ENCODE results near the gene ECEL1. TPM values are rescaled to one million over a fixed set of nuclear protein-coding genes. Genes with fewer than 3 reads are reported as not detected.

Gene ECEL1
- total and polyA plus RNA-seq, 2 donors (not counting 1 experiment from before 2014, with no cell fraction given), result 0.47 TPM; not detected in 1

- ATAC-seq (ENCODE audit: low read depth) (no peak), DNase-seq (no peak)
- peaks cover 0 to 4% (median 0%) of the 10 kb centered on the region in 3 donors for H3K9me3 ChIP-seq (ENCODE audit: control extremely low read depth in 1 of 3, control insufficient read depth in 2 of 3, insufficient read depth in 1 of 3, low read length in 2 of 3)
- CTCF ChIA-PET, result no interaction called here
- intact Hi-C loops (cut with micrococcal nuclease), result no loop called here
- H3K27ac Mint-ChIP-seq, result no peak overlapping the region
- H3K4me2 ChIP-seq (replicated peaks; ENCODE audit: low read depth, low read length, poor library complexity, severe bottlenecking), result no peak overlapping the region
- peaks cover 7% of the 10 kb centered on the region in 2 donors for H3K4me1 ChIP-seq (ENCODE audit: control insufficient read depth in 2 of 2, insufficient read depth in 2 of 2, low read length in 2 of 2)
- H4K20me1 ChIP-seq (ENCODE audit: control insufficient read depth, insufficient read depth, low read length, poor library complexity, severe bottlenecking), result no peaks in the 10 kb centered on the region
- no peaks in the 10 kb centered on the region for H3K79me2 ChIP-seq (ENCODE audit: control insufficient read depth, insufficient read depth, low read length)
- H3K9ac ChIP-seq (ENCODE audit: low read length), result no peak overlapping the region
- 60% methylated on average over 9 of the region's 11 CpGs for WGBS (ENCODE audit: insufficient coverage)
- H3K4me3 Mint-ChIP-seq, result no peak overlapping the region
- H3K36me3 ChIP-seq (replicated peaks in 1 of 2; ENCODE audit: control extremely low read depth in 1 of 2, control insufficient read depth in 1 of 2, extremely low read depth in 1 of 2, insufficient read depth in 2 of 2, low read length in 1 of 2), result no peaks in the 10 kb centered on the region
- H3K4me3 ChIP-seq (ENCODE audit: control extremely low read depth in 1 of 5, extremely low read depth in 1 of 5, insufficient read depth in 1 of 5, low read depth in 2 of 5, low read length in 4 of 5), result no peak overlapping the region
- POLR2A ChIA-PET, result no interaction called here
- no peak overlapping the region for H2AFZ ChIP-seq (ENCODE audit: insufficient read depth, low read depth, low read length, poor library complexity, severe bottlenecking)
- TF ChIP-seq CTCF (IDR thresholded peaks at IDR 0.05) (no peak), EZH2 (IDR thresholded peaks at IDR 0.05; ENCODE audit: borderline replicate concordance, insufficient read depth, low read depth, low read length, poor library complexity, severe bottlenecking) (no peak)
- H3K27me3 ChIP-seq (replicated peaks in 1 of 4; ENCODE audit: control extremely low read depth in 1 of 4, control insufficient read depth in 3 of 4, insufficient read depth in 4 of 4, low read length in 3 of 4), result peaks cover 0 to 18% (median 9%) of the 10 kb centered on the region in 4 experiments
- no peak overlapping the region for H3K27ac ChIP-seq (ENCODE audit: low read length in 2 of 2)
- no peaks in the 10 kb centered on the region for H3K9me3 Mint-ChIP-seq (ENCODE audit: insufficient read depth)
- peaks cover 40% of the 10 kb centered on the region for H3K27me3 Mint-ChIP-seq
- peaks cover 6% of the 10 kb centered on the region for H3K4me1 Mint-ChIP-seq
These were observed 41.3 kb upstream of the ECEL1 start for GRCh38 chr2:232528746-232529460.

GRCh38 chr2:232527905-232528470, 40.4 kb upstream of the ECEL1 start:
- intact Hi-C loops (cut with micrococcal nuclease), result no loop called here
- WGBS (ENCODE audit: insufficient coverage), result 80% methylated on average over 5 of the region's 6 CpGs
- ChIA-PET CTCF (no interaction called here), POLR2A (no interaction called here)
- H3K9me3 Mint-ChIP-seq (ENCODE audit: insufficient read depth), result no peaks in the 10 kb centered on the region
- H3K27me3 ChIP-seq (replicated peaks in 1 of 4; ENCODE audit: control extremely low read depth in 1 of 4, control insufficient read depth in 3 of 4, insufficient read depth in 4 of 4, low read length in 3 of 4), result peaks cover 0 to 25% (median 14%) of the 10 kb centered on the region in 4 experiments
- H3K27ac Mint-ChIP-seq, result no peak overlapping the region
- TF ChIP-seq CTCF (IDR thresholded peaks at IDR 0.05), result no peak
- TF ChIP-seq EZH2 (IDR thresholded peaks at IDR 0.05; ENCODE audit: borderline replicate concordance, insufficient read depth, low read depth, low read length, poor library complexity, severe bottlenecking), result no peak
- no peak overlapping the region for H3K4me3 Mint-ChIP-seq
- H4K20me1 ChIP-seq (ENCODE audit: control insufficient read depth, insufficient read depth, low read length, poor library complexity, severe bottlenecking), result no peaks in the 10 kb centered on the region
- ATAC-seq (ENCODE audit: low read depth) (no peak), DNase-seq (no peak)
- peaks cover 14 to 16% of the 10 kb centered on the region in 2 donors for H3K4me1 ChIP-seq (ENCODE audit: control insufficient read depth in 2 of 2, insufficient read depth in 2 of 2, low read length in 2 of 2)
- H3K9me3 ChIP-seq (ENCODE audit: control extremely low read depth in 1 of 3, control insufficient read depth in 2 of 3, insufficient read depth in 1 of 3, low read length in 2 of 3), result peaks cover 0 to 4% (median 0%) of the 10 kb centered on the region in 3 donors
- H3K4me1 Mint-ChIP-seq, result peaks cover 10% of the 10 kb centered on the region
- no peaks in the 10 kb centered on the region for H3K36me3 ChIP-seq (replicated peaks in 1 of 2; ENCODE audit: control extremely low read depth in 1 of 2, control insufficient read depth in 1 of 2, extremely low read depth in 1 of 2, insufficient read depth in 2 of 2, low read length in 1 of 2)
- peaks cover 40% of the 10 kb centered on the region for H3K27me3 Mint-ChIP-seq
- H3K79me2 ChIP-seq (ENCODE audit: control insufficient read depth, insufficient read depth, low read length), result no peaks in the 10 kb centered on the region
- H2AFZ ChIP-seq (ENCODE audit: insufficient read depth, low read depth, low read length, poor library complexity, severe bottlenecking), result no peak overlapping the region
- H3K9ac ChIP-seq (ENCODE audit: low read length), result no peak overlapping the region
- no peak overlapping the region for H3K27ac ChIP-seq (ENCODE audit: low read length in 2 of 2)
- no peak overlapping the region for H3K4me2 ChIP-seq (replicated peaks; ENCODE audit: low read depth, low read length, poor library complexity, severe bottlenecking)
- H3K4me3 ChIP-seq (ENCODE audit: control extremely low read depth in 1 of 5, extremely low read depth in 1 of 5, insufficient read depth in 1 of 5, low read depth in 2 of 5, low read length in 4 of 5), result no peak overlapping the region

Data from B cell (primary cell).